Measurements from ENCODE around the gene HOOK2.

The HOOK2 gene

GRCh38 chr19:12759686-12760085 lies 15.7 kb downstream of the HOOK2 start:
- Histone ChIP-seq H3K9me3 (ENCODE audit: control insufficient read depth, insufficient read depth, low read depth, low read length) (no peaks in the 10 kb centered on the region), H3K4me3 (ENCODE audit: low read depth, low read length) (no peak overlapping the region), H3K36me3 (ENCODE audit: control insufficient read depth in 2 of 2, insufficient read depth in 1 of 2, low read length in 2 of 2) (peaks cover 0 to 12% of the 10 kb centered on the region in 2 experiments; a peak in 2 of 3 replicates), H3K4me1 (ENCODE audit: control insufficient read depth, insufficient read depth, low read length) (no peaks in the 10 kb centered on the region), H3K27ac (ENCODE audit: extremely low read depth, low read depth, low read length) (no peak overlapping the region)
- ChIA-PET POLR2A (interaction anchor here (0.6 to 1.9 kb wide), 4 partner anchors 23 to 181 kb away, joined by 3 to 18 read pairs (median 4); partner anchors contain the start of genes GET3 and JUNB), CTCF (interaction anchor here (0.6 to 14.1 kb wide), 24 partner anchors 8 to 436 kb away, joined by 3 to 386 read pairs (median 4); partner anchors contain the start of genes BEST2, GET3, HOOK2 and JUNB)
- TF ChIP-seq, protein P1, sequence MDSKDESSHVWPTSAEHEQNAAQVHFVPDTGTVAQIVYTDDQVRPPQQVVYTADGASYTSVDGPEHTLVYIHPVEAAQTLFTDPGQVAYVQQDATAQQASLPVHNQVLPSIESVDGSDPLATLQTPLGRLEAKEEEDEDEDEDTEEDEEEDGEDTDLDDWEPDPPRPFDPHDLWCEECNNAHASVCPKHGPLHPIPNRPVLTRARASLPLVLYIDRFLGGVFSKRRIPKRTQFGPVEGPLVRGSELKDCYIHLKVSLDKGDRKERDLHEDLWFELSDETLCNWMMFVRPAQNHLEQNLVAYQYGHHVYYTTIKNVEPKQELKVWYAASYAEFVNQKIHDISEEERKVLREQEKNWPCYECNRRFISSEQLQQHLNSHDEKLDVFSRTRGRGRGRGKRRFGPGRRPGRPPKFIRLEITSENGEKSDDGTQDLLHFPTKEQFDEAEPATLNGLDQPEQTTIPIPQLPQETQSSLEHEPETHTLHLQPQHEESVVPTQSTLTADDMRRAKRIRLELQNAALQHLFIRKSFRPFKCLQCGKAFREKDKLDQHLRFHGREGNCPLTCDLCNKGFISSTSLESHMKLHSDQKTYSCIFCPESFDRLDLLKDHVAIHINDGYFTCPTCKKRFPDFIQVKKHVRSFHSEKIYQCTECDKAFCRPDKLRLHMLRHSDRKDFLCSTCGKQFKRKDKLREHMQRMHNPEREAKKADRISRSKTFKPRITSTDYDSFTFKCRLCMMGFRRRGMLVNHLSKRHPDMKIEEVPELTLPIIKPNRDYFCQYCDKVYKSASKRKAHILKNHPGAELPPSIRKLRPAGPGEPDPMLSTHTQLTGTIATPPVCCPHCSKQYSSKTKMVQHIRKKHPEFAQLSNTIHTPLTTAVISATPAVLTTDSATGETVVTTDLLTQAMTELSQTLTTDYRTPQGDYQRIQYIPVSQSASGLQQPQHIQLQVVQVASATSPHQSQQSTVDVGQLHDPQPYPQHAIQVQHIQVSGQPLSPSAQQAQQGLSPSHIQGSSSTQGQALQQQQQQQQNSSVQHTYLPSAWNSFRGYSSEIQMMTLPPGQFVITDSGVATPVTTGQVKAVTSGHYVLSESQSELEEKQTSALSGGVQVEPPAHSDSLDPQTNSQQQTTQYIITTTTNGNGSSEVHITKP (tag by site-specific recombination; IDR thresholded peaks at IDR 0.05): 0 out of 2 replicates have a peak, but pooled peaks have one; percentile 13
- TF ChIP-seq TSHZ1 (tag by site-specific recombination; IDR thresholded peaks at IDR 0.05; ENCODE audit: borderline replicate concordance): no peak
- no peak for TF ChIP-seq KLF1 (tag by site-specific recombination; IDR thresholded peaks at IDR 0.05)
- no peak for TF ChIP-seq ZNF112 (tag by site-specific recombination; IDR thresholded peaks at IDR 0.05)
- no peak for TF ChIP-seq ZNF596 (tag by site-specific recombination; IDR thresholded peaks at IDR 0.05)
- no peak for TF ChIP-seq ZBTB8A (tag by site-specific recombination; IDR thresholded peaks at IDR 0.05)

DNA sequence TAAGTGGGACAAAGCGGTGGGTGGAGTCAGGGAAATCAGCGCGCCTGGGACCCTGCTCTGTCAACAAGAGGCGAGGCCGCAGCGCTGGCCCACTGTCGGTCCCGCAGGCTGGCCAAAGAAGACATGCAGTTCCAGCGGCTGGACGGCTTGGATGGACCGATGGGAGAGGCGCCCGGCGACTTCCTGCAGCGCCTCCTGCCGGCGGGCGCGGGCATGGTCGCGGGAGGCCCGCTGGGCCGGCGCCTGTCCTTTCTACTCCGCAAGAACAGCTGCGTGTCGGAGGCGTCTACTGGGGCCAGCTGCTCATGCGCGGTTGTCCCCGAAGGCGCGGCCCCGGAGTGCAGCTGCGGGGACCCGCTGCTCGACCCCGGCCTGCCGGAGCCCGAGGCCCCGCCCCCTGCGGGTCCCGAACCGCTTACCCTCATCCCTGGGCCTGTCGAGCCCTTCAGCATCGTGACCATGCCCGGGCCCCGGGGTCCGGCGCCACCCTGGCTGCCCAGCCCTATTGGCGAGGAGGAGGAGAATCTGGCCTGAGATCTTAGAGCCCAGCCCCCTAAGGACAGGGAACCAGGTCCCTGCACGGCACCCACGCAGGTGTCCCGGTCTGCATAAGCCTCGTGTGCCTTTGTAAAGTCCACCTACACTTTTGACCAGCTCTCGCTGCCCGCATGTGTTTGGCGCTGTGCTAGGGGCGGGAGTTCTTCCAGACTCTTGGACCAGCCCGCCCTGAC lies 17.6 kb downstream of the HOOK2 start:
- H3K4me3 ChIP-seq (ENCODE audit: low read depth, low read length): peak overlapping the region; percentile 1; the same call in 1 of the 2 replicates
- no peaks in the 10 kb centered on the region; a peak in 1 of 3 replicates for H3K36me3 ChIP-seq (ENCODE audit: control insufficient read depth in 2 of 2, insufficient read depth in 1 of 2, low read length in 2 of 2)
- ChIA-PET CTCF (interaction anchor here (0.6 to 14.1 kb wide), 33 partner anchors 8 to 1055 kb away, joined by 3 to 386 read pairs (median 5); partner anchors contain the start of genes FBXW9, GET3, JUNB and PRDX2), POLR2A (interaction anchor here (1.0 to 1.3 kb wide), 2 partner anchors 9 to 35 kb away, joined by 4 to 6 read pairs; no protein-coding TSS in a partner anchor)
- H3K27ac ChIP-seq (ENCODE audit: extremely low read depth, low read depth, low read length): no peak overlapping the region
- H3K9me3 ChIP-seq (ENCODE audit: control insufficient read depth, insufficient read depth, low read depth, low read length): no peaks in the 10 kb centered on the region
- no peaks in the 10 kb centered on the region for H3K4me1 ChIP-seq (ENCODE audit: control insufficient read depth, insufficient read depth, low read length)
- no peak for TF ChIP-seq PRDM4 (tag by site-specific recombination; IDR thresholded peaks at IDR 0.05)
- TF ChIP-seq ZSCAN30 (tag by site-specific recombination; IDR thresholded peaks at IDR 0.05): 0 out of 2 replicates have a peak, but pooled peaks have one; percentile 35
- no peak for TF ChIP-seq PATZ1 (tag by site-specific recombination; IDR thresholded peaks at IDR 0.05)
- 0 out of 2 replicates have a peak, but pooled peaks have one; percentile 36 for TF ChIP-seq ZNF629 (tag by site-specific recombination; IDR thresholded peaks at IDR 0.05)
- TF ChIP-seq ZNF184 (tag by site-specific recombination; IDR thresholded peaks at IDR 0.05): no peak
- 0 out of 2 replicates have a peak, but pooled peaks have one; percentile 14 for TF ChIP-seq ZNF335 (tag by site-specific recombination; conservative IDR thresholded peaks at IDR 0.05)
- peak; percentile 23; the same call in 1 of the 2 replicates for TF ChIP-seq SP2 (tag by site-specific recombination; IDR thresholded peaks at IDR 0.05)
- no peak for TF ChIP-seq ZNF169 (tag by site-specific recombination; IDR thresholded peaks at IDR 0.05)
- TF ChIP-seq KLF9 (tag by site-specific recombination; IDR thresholded peaks at IDR 0.05; ENCODE audit: low read depth): no peak
- TF ChIP-seq ZNF248 (tag by site-specific recombination; IDR thresholded peaks at IDR 0.05): no peak
- peak; percentile 63 for TF ChIP-seq ZNF366 (tag by site-specific recombination; conservative IDR thresholded peaks at IDR 0.05)
- TF ChIP-seq ZFP41 (tag by site-specific recombination; IDR thresholded peaks at IDR 0.05; ENCODE audit: borderline replicate concordance): no peak
- TF ChIP-seq ZNF600 (tag by site-specific recombination; IDR thresholded peaks at IDR 0.05): no peak
- no peak for TF ChIP-seq ZNF416 (tag by site-specific recombination; IDR thresholded peaks at IDR 0.05)
- no peak for TF ChIP-seq ZNF623 (tag by site-specific recombination; IDR thresholded peaks at IDR 0.05)
- TF ChIP-seq ZNF548 (tag by site-specific recombination; IDR thresholded peaks at IDR 0.05): no peak

Measured in HEK293 (cell line).